ENCODE data around the gene NET1. TPM values are rescaled to one million over a fixed set of nuclear protein-coding genes. Genes with fewer than 3 reads are reported as not detected.

NET1 gene
- total RNA-seq, 1 experiment from 2014 or later, result 154 TPM

GRCh38 chr10:5497289-5497688 is 84.9 kb downstream of the NET1 start:
- no peak for TF ChIP-seq CTCF (IDR thresholded peaks at IDR 0.05; ENCODE audit: unreplicated experiment)
- Mint-ChIP-seq H3K4me3 (ENCODE audit: low read depth, unreplicated experiment) (no peak overlapping the region), H3K27ac (ENCODE audit: unreplicated experiment) (no peak overlapping the region), H3K9me3 (ENCODE audit: low read depth, unreplicated experiment) (no peaks in the 10 kb centered on the region), H3K4me1 (ENCODE audit: low read depth, unreplicated experiment) (peaks cover 8% of the 10 kb centered on the region), H3K27me3 (ENCODE audit: unreplicated experiment) (no peaks in the 10 kb centered on the region), H3K36me3 (ENCODE audit: insufficient read depth, unreplicated experiment) (no peaks in the 10 kb centered on the region)
- CTCF ChIA-PET, result no interaction called here
- BruUV-seq (replicated peaks), result no TSS peak
- no peak for DNase-seq
- intact Hi-C loops (cut with micrococcal nuclease; ENCODE audit: unreplicated experiment), result no loop called here

- Mint-ChIP-seq H3K4me3 (ENCODE audit: low read depth, unreplicated experiment) (no peak overlapping the region), H3K4me1 (ENCODE audit: low read depth, unreplicated experiment) (peaks cover 15% of the 10 kb centered on the region), H3K27me3 (ENCODE audit: unreplicated experiment) (no peaks in the 10 kb centered on the region), H3K9me3 (ENCODE audit: low read depth, unreplicated experiment) (no peaks in the 10 kb centered on the region), H3K27ac (ENCODE audit: unreplicated experiment) (no peak overlapping the region), H3K36me3 (ENCODE audit: insufficient read depth, unreplicated experiment) (peaks cover 2% of the 10 kb centered on the region)
- intact Hi-C loops (cut with micrococcal nuclease; ENCODE audit: unreplicated experiment), result no loop called here
- DNase-seq, result no peak
- CTCF ChIA-PET, result no interaction called here
- TF ChIP-seq CTCF (IDR thresholded peaks at IDR 0.05; ENCODE audit: unreplicated experiment), result no peak
- no TSS peak for BruUV-seq (replicated peaks)
These were observed 85.8 kb downstream of the NET1 start for GRCh38 chr10:5497948-5498730.

GRCh38 chr10:5498791-5499492 is 86.6 kb downstream of the NET1 start:
- CTCF ChIA-PET, result no interaction called here
- intact Hi-C loops (cut with micrococcal nuclease; ENCODE audit: unreplicated experiment), result no loop called here
- Mint-ChIP-seq H3K27ac (ENCODE audit: unreplicated experiment) (no peak overlapping the region), H3K27me3 (ENCODE audit: unreplicated experiment) (no peaks in the 10 kb centered on the region), H3K36me3 (ENCODE audit: insufficient read depth, unreplicated experiment) (peaks cover 9% of the 10 kb centered on the region), H3K4me3 (ENCODE audit: low read depth, unreplicated experiment) (no peak overlapping the region), H3K4me1 (ENCODE audit: low read depth, unreplicated experiment) (peaks cover 23% of the 10 kb centered on the region), H3K9me3 (ENCODE audit: low read depth, unreplicated experiment) (no peaks in the 10 kb centered on the region)
- TF ChIP-seq CTCF (IDR thresholded peaks at IDR 0.05; ENCODE audit: unreplicated experiment), result no peak
- BruUV-seq (replicated peaks), result no TSS peak
- DNase-seq, result no peak

GRCh38 chr10:5499493-5500140 is 87.3 kb downstream of the NET1 start, which contains the start of gene CALML5:
Gene CALML5 (minus strand): TSS chr10:5499570. CDS start chr10:5499438, 132 bp downstream.
- Mint-ChIP-seq H3K27ac (ENCODE audit: unreplicated experiment) (no peak within 1 kb of the TSS), H3K36me3 (ENCODE audit: insufficient read depth, unreplicated experiment) (peaks cover 9% of the 10 kb centered on the region), H3K27me3 (ENCODE audit: unreplicated experiment) (no peaks in the 10 kb centered on the region), H3K9me3 (ENCODE audit: low read depth, unreplicated experiment) (no peaks in the 10 kb centered on the region), H3K4me3 (ENCODE audit: low read depth, unreplicated experiment) (no peak within 1 kb of the TSS), H3K4me1 (ENCODE audit: low read depth, unreplicated experiment) (peaks cover 28% of the 10 kb centered on the region)
- CTCF ChIA-PET, result interaction anchor here (1.5 kb wide), 1 partner anchor 38 kb away, joined by 3 read pairs; no protein-coding TSS in a partner anchor
- intact Hi-C loops (cut with micrococcal nuclease; ENCODE audit: unreplicated experiment), result no loop called here
- no peak for DNase-seq
- no TSS peak for BruUV-seq (replicated peaks)
- no peak for TF ChIP-seq CTCF (IDR thresholded peaks at IDR 0.05; ENCODE audit: unreplicated experiment)

Data from Calu3 (cell line).